ENCODE results near the gene UBXN10. TPM values are rescaled to one million over a fixed set of nuclear protein-coding genes. Genes with fewer than 3 reads are reported as not detected.

UBXN10 gene
- total and polyA plus RNA-seq, 2 of the 8 experiments (the other 6 are each of a cell fraction or from before 2014, with no cell fraction given) = 0.43 to 0.68 TPM

DNA sequence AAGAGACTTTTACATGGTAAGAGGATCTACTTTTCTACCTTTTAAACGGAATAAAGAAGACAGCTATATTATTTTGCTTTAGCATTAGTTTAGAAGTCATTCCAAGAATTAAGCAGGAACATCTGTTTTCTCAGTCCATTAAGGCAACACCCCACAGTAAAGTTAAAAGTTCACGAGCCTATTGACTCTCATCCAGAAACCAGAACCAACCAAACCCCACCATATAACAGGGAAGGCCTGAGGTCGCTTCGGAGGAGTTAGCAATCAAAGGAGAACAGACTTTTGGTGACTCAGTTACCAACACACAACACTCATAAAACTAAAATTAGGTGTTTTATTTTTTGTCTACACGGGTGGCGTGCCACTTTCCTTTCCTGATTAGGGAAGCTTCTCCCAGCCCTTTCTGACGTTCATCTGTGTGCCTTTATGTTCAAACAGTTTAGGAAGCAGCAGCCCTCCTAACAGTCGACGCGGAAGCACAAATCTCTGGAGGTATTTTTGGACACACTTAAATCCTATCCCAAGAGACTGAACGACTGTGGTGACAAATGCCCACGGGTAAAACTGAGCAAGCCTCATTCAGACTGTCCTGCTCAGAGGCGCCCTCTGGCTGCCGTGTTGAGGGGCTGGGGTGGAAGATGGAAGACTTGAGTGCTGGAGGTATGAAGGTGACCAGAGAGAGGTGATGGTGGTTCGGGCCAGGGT, 9.0 kb downstream of the UBXN10 start:
- no peak overlapping the region for H3K4ac ChIP-seq (replicated peaks; ENCODE audit: insufficient read length, low read depth, low read length)
- H4K5ac ChIP-seq (ENCODE audit: insufficient read length, low read depth, low read length) = no peak overlapping the region
- H3K27ac ChIP-seq (ENCODE audit: low read depth, low read length) = no peak overlapping the region
- H2BK120ac ChIP-seq (replicated peaks; ENCODE audit: low read depth, low read length) = no peak overlapping the region
- no peak overlapping the region for H3K56ac ChIP-seq (replicated peaks; ENCODE audit: insufficient read length, low read depth, low read length)
- no peak overlapping the region for H4K8ac ChIP-seq (ENCODE audit: extremely low read depth, insufficient read depth, low read length)
- POLR2A ChIA-PET (ENCODE audit: partially characterized antibody) = interaction anchor here (1.2 kb wide), 1 partner anchor 11 kb away, joined by 3 read pairs; no protein-coding TSS in a partner anchor
- H3K23ac ChIP-seq (ENCODE audit: insufficient read length) = no peak overlapping the region
- peaks cover 0 to 7% (median under 1%) of the 10 kb centered on the region in 4 experiments; a peak in 4 of 7 replicates for H3K4me1 ChIP-seq (replicated peaks in 1 of 4; ENCODE audit: control insufficient read depth in 3 of 4, insufficient read depth in 4 of 4, low read length in 3 of 4)
- FAIRE-seq = peak; percentile 42
- CTCF ChIA-PET (ENCODE audit: partially characterized antibody) = interaction anchor here (0.7 to 9.3 kb wide), 35 partner anchors 8 to 299 kb away, joined by 3 to 90 read pairs (median 4); no protein-coding TSS in a partner anchor
- H3K4me2 ChIP-seq (ENCODE audit: insufficient read depth in 1 of 2, low read depth in 2 of 2, low read length in 2 of 2) = no peak overlapping the region
- no peak overlapping the region for H3K14ac ChIP-seq (ENCODE audit: insufficient read length)
- no peaks in the 10 kb centered on the region for H3K79me2 ChIP-seq (ENCODE audit: control insufficient read depth in 1 of 2, insufficient read depth in 2 of 2, low read length in 2 of 2)
- H4K20me1 ChIP-seq (replicated peaks in 1 of 2; ENCODE audit: control insufficient read depth in 1 of 2, insufficient read depth in 2 of 2, low read length in 2 of 2) = no peaks in the 10 kb centered on the region
- H3K36me3 ChIP-seq (ENCODE audit: control insufficient read depth in 2 of 4, insufficient read depth in 4 of 4, low read length in 3 of 4) = no peaks in the 10 kb centered on the region
- 0 out of 2 replicates have a peak overlapping the region, but pooled peaks have one; percentile 42 for H2AFZ ChIP-seq (ENCODE audit: low read length)
- H2BK15ac ChIP-seq (ENCODE audit: low read length) = no peak overlapping the region
- no peak overlapping the region; a peak in 1 of 8 replicates for H3K4me3 ChIP-seq (ENCODE audit: extremely low read depth in 1 of 4, insufficient read depth in 2 of 4, low read depth in 3 of 4, low read length in 4 of 4)
- H2BK5ac ChIP-seq (ENCODE audit: low read depth, low read length) = no peak overlapping the region
- H2AK5ac ChIP-seq (ENCODE audit: low read depth, low read length) = no peak overlapping the region
- H3K18ac ChIP-seq (ENCODE audit: extremely low read depth, low read length) = no peak overlapping the region
- no peaks in the 10 kb centered on the region for H3K23me2 ChIP-seq (ENCODE audit: low read depth, low read length)
- peaks cover 0 to 2% (median 0%) of the 10 kb centered on the region in 4 experiments; a peak in 2 of 7 replicates for H3K27me3 ChIP-seq (replicated peaks in 1 of 4; ENCODE audit: control insufficient read depth in 3 of 4, extremely low read depth in 1 of 4, insufficient read depth in 3 of 4, low read length in 3 of 4)
- no peak overlapping the region for H3K9ac ChIP-seq (replicated peaks in 1 of 4; ENCODE audit: extremely low read depth in 1 of 4, low read depth in 3 of 4, low read length in 3 of 4)
- H3K9me3 ChIP-seq (ENCODE audit: insufficient read depth in 2 of 2, low read depth in 1 of 2, low read length in 1 of 2) = no peaks in the 10 kb centered on the region
- H2BK12ac ChIP-seq (ENCODE audit: low read depth, low read length) = no peak overlapping the region
- DNase-seq (ENCODE audit: low read depth in 1 of 2, low spot score in 2 of 2) = peak in 1 of 2 experiments; percentile 82
- no peak overlapping the region for H4K91ac ChIP-seq (replicated peaks; ENCODE audit: insufficient read length, low read length)
- no peaks in the 10 kb centered on the region for H3K79me1 ChIP-seq (ENCODE audit: low read depth, low read length)
- WGBS, 2 experiments (ENCODE audit: extremely low coverage in 1 of 2, insufficient coverage in 1 of 2, insufficient read length in 1 of 2, insufficient replicate concordance in 2 of 2, low coverage in 1 of 2, low lambda C conversion rate in 2 of 2, missing lambda C conversion rate in 1 of 2) = 61% methylated on average over 15 of the region's 15 CpGs; no CpG with 5 or more reads in 1 of the 2 experiments
- H2BK20ac ChIP-seq (ENCODE audit: low read length) = no peak overlapping the region
- TF ChIP-seq ZNF274 (IDR thresholded peaks at IDR 0.05; ENCODE audit: borderline replicate concordance, extremely low read depth, low read length) (no peak), GTF2F1 (IDR thresholded peaks at IDR 0.05; ENCODE audit: borderline replicate concordance, low read depth, low read length) (no peak), SP2 (IDR thresholded peaks at IDR 0.05; ENCODE audit: low read length) (no peak), EP300 (IDR thresholded peaks at IDR 0.05; ENCODE audit: borderline replicate concordance in 1 of 2, low read depth in 2 of 2, low read length in 2 of 2) (no peak), RAD21 (IDR thresholded peaks at IDR 0.05 in 1 of 2, conservative IDR thresholded peaks at IDR 0.05 in 1 of 2; ENCODE audit: low read depth in 2 of 2, low read length in 2 of 2) (peak; percentile 67 to 77), SRF (IDR thresholded peaks at IDR 0.05; ENCODE audit: low read depth, low read length) (no peak), POLR2AphosphoS5 (IDR thresholded peaks at IDR 0.05; ENCODE audit: low read depth, low read length) (no peak), NRF1 (IDR thresholded peaks at IDR 0.05; ENCODE audit: low read depth, low read length) (no peak)
- TF ChIP-seq, protein P1, sequence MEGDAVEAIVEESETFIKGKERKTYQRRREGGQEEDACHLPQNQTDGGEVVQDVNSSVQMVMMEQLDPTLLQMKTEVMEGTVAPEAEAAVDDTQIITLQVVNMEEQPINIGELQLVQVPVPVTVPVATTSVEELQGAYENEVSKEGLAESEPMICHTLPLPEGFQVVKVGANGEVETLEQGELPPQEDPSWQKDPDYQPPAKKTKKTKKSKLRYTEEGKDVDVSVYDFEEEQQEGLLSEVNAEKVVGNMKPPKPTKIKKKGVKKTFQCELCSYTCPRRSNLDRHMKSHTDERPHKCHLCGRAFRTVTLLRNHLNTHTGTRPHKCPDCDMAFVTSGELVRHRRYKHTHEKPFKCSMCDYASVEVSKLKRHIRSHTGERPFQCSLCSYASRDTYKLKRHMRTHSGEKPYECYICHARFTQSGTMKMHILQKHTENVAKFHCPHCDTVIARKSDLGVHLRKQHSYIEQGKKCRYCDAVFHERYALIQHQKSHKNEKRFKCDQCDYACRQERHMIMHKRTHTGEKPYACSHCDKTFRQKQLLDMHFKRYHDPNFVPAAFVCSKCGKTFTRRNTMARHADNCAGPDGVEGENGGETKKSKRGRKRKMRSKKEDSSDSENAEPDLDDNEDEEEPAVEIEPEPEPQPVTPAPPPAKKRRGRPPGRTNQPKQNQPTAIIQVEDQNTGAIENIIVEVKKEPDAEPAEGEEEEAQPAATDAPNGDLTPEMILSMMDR (IDR thresholded peaks at IDR 0.05; ENCODE audit: control extremely low read depth in 1 of 3, insufficient read depth in 1 of 3, low read depth in 1 of 3, low read length in 3 of 3) = peak; percentile 83 to 92 (median 91)
